Endothelial cell of hepatic sinusoid (primary cell): Measurements from ENCODE around the gene TBRG1.

Experiments used
- in situ Hi-C: cut with HindIII; loops from 2 replicates; pipeline ENCODE4 v1.10.0; 2017; ENCODE audit warnings: low sequenced_read_pairs

The TBRG1 gene

GRCh38 chr11:124656774-124657630 is 34.3 kb downstream of the TBRG1 start:
- in situ Hi-C loops, result no loop called here

GRCh38 chr11:124657904-124658303 is 35.2 kb downstream of the TBRG1 start:
- in situ Hi-C loops, result no loop called here

- in situ Hi-C loops, result no loop called here
Observed at GRCh38 chr11:124658501-124658900, 35.8 kb downstream of the TBRG1 start.

- in situ Hi-C loops, result no loop called here
Observed at GRCh38 chr11:124658986-124659385, 36.3 kb downstream of the TBRG1 start.

GRCh38 chr11:124661553-124661952 is 38.9 kb downstream of the TBRG1 start:
- in situ Hi-C loops, result loop anchor here (5.0 kb wide), 2 partner anchors 56 to 136 kb away; no protein-coding TSS in a partner anchor

GRCh38 chr11:124662106-124662505 is 39.4 kb downstream of the TBRG1 start:
- in situ Hi-C loops, result loop anchor here (5.0 kb wide), 2 partner anchors 55 to 135 kb away; no protein-coding TSS in a partner anchor

GRCh38 chr11:124663861-124664260 is 41.2 kb downstream of the TBRG1 start:
- in situ Hi-C loops, result loop anchor here (5.0 kb wide), 2 partner anchors 53 to 133 kb away; no protein-coding TSS in a partner anchor

- in situ Hi-C loops, result loop anchor here (5.0 kb wide), 1 partner anchor 55 kb away; the partner anchor contains the start of gene PANX3
Observed at GRCh38 chr11:124667601-124668000, 44.9 kb downstream of the TBRG1 start.

GRCh38 chr11:124669193-124669592 is 46.5 kb downstream of the TBRG1 start:
- in situ Hi-C loops, result loop anchor here (5.0 kb wide), 1 partner anchor 57 kb away; the partner anchor contains the start of gene PANX3

GRCh38 chr11:124670732-124671131 is 48.1 kb downstream of the TBRG1 start:
- in situ Hi-C loops, result no loop called here

- in situ Hi-C loops, result no loop called here
Observed at GRCh38 chr11:124672536-124673215, 50.0 kb downstream of the TBRG1 start.

- in situ Hi-C loops, result no loop called here
Observed at GRCh38 chr11:124673333-124674167, 50.9 kb downstream of the TBRG1 start, which contains the start of the genes SIAE and SPA17. Gene SIAE (minus strand): TSS chr11:124673739. CDS start chr11:124673708, 31 bp downstream. Gene SPA17 (plus strand): TSS chr11:124673904. CDS start chr11:124675265, 1,361 bp downstream.

GRCh38 chr11:124674168-124674517 is 51.5 kb downstream of the TBRG1 start:
- in situ Hi-C loops, result no loop called here

GRCh38 chr11:124674571-124674970 is 51.9 kb downstream of the TBRG1 start:
- in situ Hi-C loops, result no loop called here

GRCh38 chr11:124676386-124676785 is 53.7 kb downstream of the TBRG1 start:
- in situ Hi-C loops, result no loop called here

- in situ Hi-C loops, result no loop called here
Observed at GRCh38 chr11:124678416-124678815, 55.8 kb downstream of the TBRG1 start.

GRCh38 chr11:124681421-124681820 is 58.8 kb downstream of the TBRG1 start:
- in situ Hi-C loops, result no loop called here

- in situ Hi-C loops, result no loop called here
Observed at GRCh38 chr11:124682443-124682842, 59.8 kb downstream of the TBRG1 start.
